HEK293 (cell line): ENCODE data around the gene MYMK.

Experiments used
- CTCF ChIA-PET: fragments of 350-600 bp; formaldehyde crosslinking; extraction: SDS; loops from one replicate; lab custom pipeline; 2021; ENCODE audit warnings: antibody characterized with exemption; lab: Yijun Ruan, JAX
- POLR2A ChIA-PET: fragments of 300-600 bp; formaldehyde crosslinking; extraction: SDS; loops from one replicate; lab custom pipeline; 2020; ENCODE audit warnings: antibody characterized with exemption, inconsistent platforms; lab: Yijun Ruan, JAX
- H3K27ac ChIP-seq: fragments of 200-500 bp; sonication (Bioruptor generic); 2 replicates; pipeline ENCODE4 v1.5.1; 2014; ENCODE audit warnings: low read depth, low read length, control low read depth, inconsistent platforms; ENCODE audit errors: extremely low read depth
- H3K36me3 ChIP-seq, 2 experiments: fragments of 200-500 bp in 1 of 2; sonication (Bioruptor generic) in 1 of 2; 1 replicate in 1 of 2; 2 replicates in 1 of 2; pipeline ENCODE4 v1.5.1; 2014 to 2017; ENCODE audit warnings: inconsistent platforms in 2 of 2, low read length in 2 of 2; ENCODE audit not compliant: control insufficient read depth in 2 of 2, insufficient read depth in 1 of 2
- H3K4me1 ChIP-seq: fragments of 200-500 bp; sonication (Bioruptor generic); 2 replicates; pipeline ENCODE4 v1.5.1; 2014; ENCODE audit warnings: mild to moderate bottlenecking, low read length, inconsistent platforms; ENCODE audit not compliant: control insufficient read depth, insufficient read depth
- H3K4me3 ChIP-seq: 2 replicates; pipeline ENCODE4 v1.5.1; 2011; ENCODE audit warnings: low read depth, mild to moderate bottlenecking, control low read depth, low read length, moderate library complexity
- H3K9me3 ChIP-seq: fragments of 200-500 bp; sonication (Bioruptor generic); 2 replicates; pipeline ENCODE4 v1.5.1; 2014; ENCODE audit warnings: low read depth, low read length, inconsistent platforms; ENCODE audit not compliant: control insufficient read depth, insufficient read depth
- CTCF ChIP-seq: fragments of 450-650 bp; formaldehyde crosslinking; IDR thresholded peaks from 2 replicates; pipeline ENCODE4 v1.5.1; 2016; ENCODE audit warnings: missing biosample characterization, missing genetic modification characterization
- GFI1B ChIP-seq: fragments of 450-650 bp; formaldehyde crosslinking; IDR thresholded peaks from 2 replicates; pipeline ENCODE4 v1.5.1; 2016; ENCODE audit warnings: missing biosample characterization, missing genetic modification characterization
- IKZF3 ChIP-seq: fragments of 450-650 bp; IDR thresholded peaks from 2 replicates; pipeline ENCODE4 v1.5.0; 2018; ENCODE audit warnings: missing biosample characterization, mild to moderate bottlenecking, missing genetic modification characterization, moderate library complexity
- PRDM6 ChIP-seq: fragments of 450-650 bp; formaldehyde crosslinking; IDR thresholded peaks from 2 replicates; pipeline ENCODE4 v1.5.1; 2017; ENCODE audit warnings: missing biosample characterization, missing genetic modification characterization
- ZBTB20 ChIP-seq: fragments of 450-650 bp; formaldehyde crosslinking; IDR thresholded peaks from 2 replicates; pipeline ENCODE4 v1.5.1; 2016; ENCODE audit warnings: missing biosample characterization, missing genetic modification characterization
- ZBTB8A ChIP-seq: fragments of 450-650 bp; formaldehyde crosslinking; IDR thresholded peaks from 2 replicates; pipeline ENCODE4 v1.5.1; 2016; ENCODE audit warnings: missing biosample characterization, missing genetic modification characterization
- ZEB2 ChIP-seq: fragments of 450-650 bp; formaldehyde crosslinking; IDR thresholded peaks from 2 replicates; pipeline ENCODE4 v1.5.1; 2016; ENCODE audit warnings: missing biosample characterization, missing genetic modification characterization
- ZIC2 ChIP-seq: fragments of 450-650 bp; formaldehyde crosslinking; IDR thresholded peaks from 2 replicates; pipeline ENCODE4 v1.5.1; 2016; ENCODE audit warnings: missing biosample characterization, missing genetic modification characterization
- ZNF133 ChIP-seq: fragments of 450-650 bp; formaldehyde crosslinking; IDR thresholded peaks from 2 replicates; pipeline ENCODE4 v1.5.1; 2016; ENCODE audit warnings: missing biosample characterization, missing genetic modification characterization
- ZNF169 ChIP-seq: fragments of 450-650 bp; formaldehyde crosslinking; IDR thresholded peaks from 2 replicates; pipeline ENCODE4 v1.5.1; 2016; ENCODE audit warnings: missing biosample characterization, missing genetic modification characterization
- ZNF174 ChIP-seq: fragments of 450-650 bp; formaldehyde crosslinking; IDR thresholded peaks from 2 replicates; pipeline ENCODE4 v1.5.0; 2017; ENCODE audit warnings: missing biosample characterization, mild to moderate bottlenecking, missing genetic modification characterization
- ZNF221 ChIP-seq: fragments of 450-650 bp; formaldehyde crosslinking; IDR thresholded peaks from 2 replicates; pipeline ENCODE4 v1.5.1; 2017; ENCODE audit warnings: missing biosample characterization, missing genetic modification characterization, borderline replicate concordance
- ZNF274 ChIP-seq, 2 experiments: fragments of 200-500 bp in 1 of 2; fragments of 450-650 bp in 1 of 2; sonication (Bioruptor generic) in 1 of 2; formaldehyde crosslinking in 1 of 2; IDR thresholded peaks; 2 replicates each; pipeline versions ENCODE4 v1.5.1 to v1.6.1; 2014 to 2016; ENCODE audit warnings: borderline replicate concordance in 1 of 2, inconsistent platforms in 1 of 2, low read length in 1 of 2, missing biosample characterization in 1 of 2, missing genetic modification characterization in 1 of 2
- ZNF350 ChIP-seq: fragments of 450-650 bp; formaldehyde crosslinking; IDR thresholded peaks from 2 replicates; pipeline ENCODE4 v1.5.0; 2017; ENCODE audit warnings: missing biosample characterization, mild to moderate bottlenecking, missing genetic modification characterization
- ZNF426 ChIP-seq: fragments of 450-650 bp; formaldehyde crosslinking; IDR thresholded peaks from 2 replicates; pipeline ENCODE4 v1.5.1; 2017; ENCODE audit warnings: missing biosample characterization, missing genetic modification characterization, mild to moderate bottlenecking, inconsistent platforms, moderate library complexity
- ZNF501 ChIP-seq: fragments of 450-650 bp; formaldehyde crosslinking; IDR thresholded peaks from 2 replicates; pipeline ENCODE4 v1.5.1; 2016; ENCODE audit warnings: missing biosample characterization, missing genetic modification characterization
- ZNF561 ChIP-seq: fragments of 450-650 bp; IDR thresholded peaks from 2 replicates; pipeline ENCODE4 v1.5.1; 2018; ENCODE audit warnings: missing biosample characterization, missing genetic modification characterization, borderline replicate concordance
- ZNF580 ChIP-seq: fragments of 450-650 bp; formaldehyde crosslinking; IDR thresholded peaks from 2 replicates; pipeline ENCODE4 v1.5.1; 2016; ENCODE audit warnings: missing biosample characterization, missing genetic modification characterization
- ZNF624 ChIP-seq: fragments of 450-650 bp; formaldehyde crosslinking; IDR thresholded peaks from 2 replicates; pipeline ENCODE4 v1.5.1; 2017; ENCODE audit warnings: missing biosample characterization, missing genetic modification characterization
- ZNF626 ChIP-seq: fragments of 450-650 bp; sonication (Bioruptor Pico); formaldehyde crosslinking; IDR thresholded peaks from 2 replicates; pipeline ENCODE4 v1.5.1; 2018; ENCODE audit warnings: missing biosample characterization, missing genetic modification characterization, inconsistent platforms
- ZNF76 ChIP-seq: fragments of 450-650 bp; formaldehyde crosslinking; IDR thresholded peaks from 2 replicates; pipeline ENCODE4; 2016; ENCODE audit warnings: low read depth, missing biosample characterization, missing genetic modification characterization, borderline replicate concordance
- TF ChIP-seq, protein P1 (sequence below): fragments of 450-650 bp; formaldehyde crosslinking; optimal IDR thresholded peaks from 2 replicates; pipeline ENCODE3; 2016; ENCODE audit warnings: missing biosample characterization, mild to moderate bottlenecking, missing genetic modification characterization
- TF ChIP-seq, protein P2 (sequence below): fragments of 450-650 bp; formaldehyde crosslinking; IDR thresholded peaks from 2 replicates; pipeline ENCODE4 v1.5.1; 2016; ENCODE audit warnings: missing biosample characterization, missing genetic modification characterization, low read depth
- TF ChIP-seq, protein P3 (sequence below): fragments of 450-650 bp; formaldehyde crosslinking; IDR thresholded peaks from 2 replicates; pipeline ENCODE4 v1.5.1; 2016; ENCODE audit warnings: missing biosample characterization, missing genetic modification characterization

Gene MYMK

GRCh38 chr9:133566817-133567216 lies 42.1 kb upstream of the MYMK start (continued):
- TF ChIP-seq PRDM6 (tag by site-specific recombination) (no peak), ZNF76 (tag by site-specific recombination) (no peak), ZNF169 (tag by site-specific recombination) (no peak), ZNF174 (tag by site-specific recombination) (no peak), ZNF580 (no peak), ZNF274 (IDR thresholded peaks at IDR 0.05; ENCODE audit: low read length) (no peak), ZNF274 (tag by site-specific recombination; IDR thresholded peaks at IDR 0.05; ENCODE audit: borderline replicate concordance) (no peak), ZNF426 (tag by site-specific recombination) (no peak)
- TF ChIP-seq, protein P1, sequence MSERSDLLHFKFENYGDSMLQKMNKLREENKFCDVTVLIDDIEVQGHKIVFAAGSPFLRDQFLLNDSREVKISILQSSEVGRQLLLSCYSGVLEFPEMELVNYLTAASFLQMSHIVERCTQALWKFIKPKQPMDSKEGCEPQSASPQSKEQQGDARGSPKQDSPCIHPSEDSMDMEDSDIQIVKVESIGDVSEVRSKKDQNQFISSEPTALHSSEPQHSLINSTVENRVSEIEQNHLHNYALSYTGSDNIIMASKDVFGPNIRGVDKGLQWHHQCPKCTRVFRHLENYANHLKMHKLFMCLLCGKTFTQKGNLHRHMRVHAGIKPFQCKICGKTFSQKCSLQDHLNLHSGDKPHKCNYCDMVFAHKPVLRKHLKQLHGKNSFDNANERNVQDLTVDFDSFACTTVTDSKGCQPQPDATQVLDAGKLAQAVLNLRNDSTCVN, result no peak

DNA sequence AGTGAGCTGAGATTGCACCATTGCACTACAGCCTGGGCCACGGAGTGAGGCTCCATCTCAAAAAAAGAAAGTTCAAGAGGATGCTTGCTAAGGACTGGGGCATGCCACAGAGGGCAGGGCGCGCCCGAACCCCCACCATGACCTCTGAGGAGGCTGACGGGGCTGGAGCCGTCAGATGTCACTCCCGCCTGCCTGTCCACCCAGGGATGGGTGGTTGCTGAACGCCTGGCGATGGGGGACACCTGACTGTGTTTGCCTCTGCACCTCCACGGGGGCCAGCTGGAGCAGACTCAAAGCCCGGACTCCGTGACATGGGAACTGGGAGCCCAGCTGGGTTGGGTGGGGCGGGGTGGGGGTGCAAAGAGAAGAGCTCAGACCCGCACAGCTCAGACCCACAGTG lies 41.6 kb upstream of the MYMK start:
- Histone ChIP-seq H3K4me1 (no peaks in the 10 kb centered on the region), H3K4me3 (no peak overlapping the region), H3K27ac (no peak overlapping the region)
- POLR2A ChIA-PET, result no interaction called here
- no peak for TF ChIP-seq GFI1B (tag by site-specific recombination)
- TF ChIP-seq ZNF350, result no peak
- TF ChIP-seq ZIC2, result no peak
- no peak for TF ChIP-seq ZBTB20 (tag by site-specific recombination)
- no peak for TF ChIP-seq ZBTB8A (tag by site-specific recombination)
- no peak for TF ChIP-seq ZNF624 (tag by site-specific recombination)
- TF ChIP-seq ZNF561 (tag by site-specific recombination), result no peak
- no peak for TF ChIP-seq IKZF3 (tag by site-specific recombination)
- no peak for TF ChIP-seq CTCF (tag by site-specific recombination)
- TF ChIP-seq ZNF221, result no peak
- TF ChIP-seq ZNF626 (tag by site-specific recombination), result no peak
- TF ChIP-seq ZNF133 (tag by site-specific recombination), result no peak
- no peak for TF ChIP-seq ZEB2
- TF ChIP-seq, protein P2, sequence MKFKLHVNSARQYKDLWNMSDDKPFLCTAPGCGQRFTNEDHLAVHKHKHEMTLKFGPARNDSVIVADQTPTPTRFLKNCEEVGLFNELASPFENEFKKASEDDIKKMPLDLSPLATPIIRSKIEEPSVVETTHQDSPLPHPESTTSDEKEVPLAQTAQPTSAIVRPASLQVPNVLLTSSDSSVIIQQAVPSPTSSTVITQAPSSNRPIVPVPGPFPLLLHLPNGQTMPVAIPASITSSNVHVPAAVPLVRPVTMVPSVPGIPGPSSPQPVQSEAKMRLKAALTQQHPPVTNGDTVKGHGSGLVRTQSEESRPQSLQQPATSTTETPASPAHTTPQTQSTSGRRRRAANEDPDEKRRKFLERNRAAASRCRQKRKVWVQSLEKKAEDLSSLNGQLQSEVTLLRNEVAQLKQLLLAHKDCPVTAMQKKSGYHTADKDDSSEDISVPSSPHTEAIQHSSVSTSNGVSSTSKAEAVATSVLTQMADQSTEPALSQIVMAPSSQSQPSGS (tag by site-specific recombination), result no peak
- TF ChIP-seq ZNF501, result no peak
- TF ChIP-seq, protein P3, sequence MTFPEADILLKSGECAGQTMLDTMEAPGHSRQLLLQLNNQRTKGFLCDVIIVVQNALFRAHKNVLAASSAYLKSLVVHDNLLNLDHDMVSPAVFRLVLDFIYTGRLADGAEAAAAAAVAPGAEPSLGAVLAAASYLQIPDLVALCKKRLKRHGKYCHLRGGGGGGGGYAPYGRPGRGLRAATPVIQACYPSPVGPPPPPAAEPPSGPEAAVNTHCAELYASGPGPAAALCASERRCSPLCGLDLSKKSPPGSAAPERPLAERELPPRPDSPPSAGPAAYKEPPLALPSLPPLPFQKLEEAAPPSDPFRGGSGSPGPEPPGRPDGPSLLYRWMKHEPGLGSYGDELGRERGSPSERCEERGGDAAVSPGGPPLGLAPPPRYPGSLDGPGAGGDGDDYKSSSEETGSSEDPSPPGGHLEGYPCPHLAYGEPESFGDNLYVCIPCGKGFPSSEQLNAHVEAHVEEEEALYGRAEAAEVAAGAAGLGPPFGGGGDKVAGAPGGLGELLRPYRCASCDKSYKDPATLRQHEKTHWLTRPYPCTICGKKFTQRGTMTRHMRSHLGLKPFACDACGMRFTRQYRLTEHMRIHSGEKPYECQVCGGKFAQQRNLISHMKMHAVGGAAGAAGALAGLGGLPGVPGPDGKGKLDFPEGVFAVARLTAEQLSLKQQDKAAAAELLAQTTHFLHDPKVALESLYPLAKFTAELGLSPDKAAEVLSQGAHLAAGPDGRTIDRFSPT (tag by site-specific recombination), result no peak
- TF ChIP-seq, all 188 proteins: peak for 0
- CTCF ChIA-PET, result no interaction called here
- H3K36me3 ChIP-seq, result no peaks in the 10 kb centered on the region
- H3K9me3 ChIP-seq, result no peaks in the 10 kb centered on the region
